ENCODE results near the gene OCA2. TPM values are rescaled to one million over a fixed set of nuclear protein-coding genes. Genes with fewer than 3 reads are reported as not detected.

OCA2 gene
- polyA plus RNA-seq, 4 donors = 2.7 to 9.8 (median 9.0) TPM

DNA sequence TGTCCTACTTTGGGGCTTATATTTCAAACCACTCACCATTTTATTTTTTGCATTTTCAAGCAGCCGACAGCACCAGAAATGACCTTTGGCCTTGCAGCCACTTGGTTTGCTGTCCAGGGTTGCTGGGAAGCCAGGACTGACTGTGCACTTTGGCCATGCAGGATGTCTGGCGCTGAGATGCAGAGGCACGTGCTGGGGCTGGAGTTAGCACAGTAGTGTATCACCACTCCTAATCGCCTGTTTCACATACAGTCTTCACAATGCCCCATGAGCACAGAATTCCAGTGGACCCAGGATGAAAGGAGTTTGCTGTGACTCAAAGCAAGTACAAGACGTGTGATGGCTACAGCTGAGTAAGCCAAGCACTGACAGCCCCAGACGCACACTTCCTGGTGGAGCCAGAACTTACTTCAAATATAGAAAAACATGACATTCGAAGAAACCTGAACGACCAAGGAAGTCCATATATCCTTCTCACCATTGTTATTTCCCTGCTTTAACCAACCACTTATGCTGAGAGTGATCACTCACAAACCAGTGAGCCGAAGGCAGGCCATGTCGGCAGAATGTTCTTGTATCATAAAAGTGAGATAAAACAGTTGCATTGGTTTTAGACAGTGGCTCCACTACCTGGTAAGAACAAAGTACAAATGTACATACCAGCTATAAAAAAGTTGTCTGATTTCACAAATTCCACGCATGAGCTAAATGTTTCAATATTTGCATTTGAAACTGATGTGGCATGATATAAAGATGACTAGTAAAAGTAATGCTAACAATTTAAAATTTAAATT lies 16.0 kb downstream of the OCA2 start:
- DNase-seq (ENCODE audit: low read depth in 4 of 4, low spot score in 3 of 4) = no peak

DNA sequence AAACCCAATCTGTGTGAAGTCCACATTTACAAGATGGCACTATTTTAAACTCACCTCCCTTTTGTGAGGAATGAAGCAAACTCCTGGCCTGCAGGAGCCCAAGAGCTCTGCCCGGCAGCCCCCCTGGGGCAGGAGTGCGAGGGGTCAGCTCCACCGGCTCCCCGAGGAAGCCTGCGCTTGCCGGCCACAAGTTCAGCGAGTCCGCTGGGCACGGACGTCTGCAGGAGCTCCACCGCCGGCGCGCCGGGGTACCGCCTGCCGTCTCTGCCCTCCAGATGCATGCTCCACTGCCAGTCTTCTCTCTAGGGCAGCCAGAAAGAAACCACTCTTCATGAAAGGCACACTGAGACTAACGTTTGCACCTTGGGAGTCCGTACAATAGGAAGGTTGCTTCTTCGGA lies 17.5 kb downstream of the OCA2 start:
- no peak for DNase-seq (ENCODE audit: low read depth in 4 of 4, low spot score in 3 of 4)

DNA sequence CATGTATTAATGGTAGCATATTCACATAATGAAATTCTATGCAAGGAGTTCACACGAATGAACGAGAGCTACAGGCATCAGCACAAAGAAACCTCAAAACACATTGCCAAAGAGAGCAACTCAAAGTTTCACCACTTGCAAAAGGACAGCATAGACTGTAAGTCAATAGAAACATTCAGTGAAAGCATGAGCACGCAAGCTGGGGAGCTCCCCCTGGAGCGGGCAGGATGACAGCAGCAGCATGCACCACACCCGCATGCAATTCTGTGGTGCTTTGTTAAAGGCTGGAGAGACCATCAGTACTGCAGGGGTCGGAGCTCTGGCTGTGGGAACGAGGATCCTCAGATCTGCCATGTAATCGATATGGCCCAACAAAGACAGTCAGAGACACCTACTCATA lies 18.7 kb downstream of the OCA2 start:
- no peak for DNase-seq (ENCODE audit: low read depth in 4 of 4, low spot score in 3 of 4)

DNA sequence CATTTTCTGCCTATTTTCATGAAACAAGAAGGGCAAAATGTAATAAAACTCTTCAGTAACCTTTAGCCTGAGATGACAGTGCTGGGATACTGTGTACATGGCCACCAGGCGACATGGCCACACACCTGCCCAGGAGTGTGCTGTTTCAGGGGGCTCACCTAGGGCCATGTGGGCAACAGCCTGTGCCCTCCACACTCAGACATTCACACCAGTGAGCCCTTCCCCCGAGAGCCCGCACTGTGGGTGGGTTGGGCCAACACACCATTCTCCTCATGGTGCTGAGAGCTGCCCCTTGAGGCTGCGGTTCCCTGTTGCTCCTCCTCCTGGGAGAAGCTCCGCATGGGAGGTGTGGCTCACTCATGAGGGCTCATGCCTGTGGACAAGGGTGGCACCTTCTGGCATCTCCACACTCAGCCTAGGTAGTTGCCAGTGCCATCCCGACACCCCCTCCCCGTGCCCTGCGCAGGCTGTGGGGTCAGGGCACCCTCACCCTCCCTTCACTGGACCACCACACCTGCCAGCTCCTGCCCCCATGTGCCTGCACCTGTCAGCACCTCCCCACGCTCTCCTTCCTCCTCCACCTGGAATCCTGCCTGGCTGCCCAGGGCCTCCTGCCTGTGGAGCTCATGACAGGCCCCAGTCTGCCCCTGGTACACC lies 19.7 kb downstream of the OCA2 start:
- no peak for DNase-seq (ENCODE audit: low read depth in 4 of 4, low spot score in 3 of 4)

DNA sequence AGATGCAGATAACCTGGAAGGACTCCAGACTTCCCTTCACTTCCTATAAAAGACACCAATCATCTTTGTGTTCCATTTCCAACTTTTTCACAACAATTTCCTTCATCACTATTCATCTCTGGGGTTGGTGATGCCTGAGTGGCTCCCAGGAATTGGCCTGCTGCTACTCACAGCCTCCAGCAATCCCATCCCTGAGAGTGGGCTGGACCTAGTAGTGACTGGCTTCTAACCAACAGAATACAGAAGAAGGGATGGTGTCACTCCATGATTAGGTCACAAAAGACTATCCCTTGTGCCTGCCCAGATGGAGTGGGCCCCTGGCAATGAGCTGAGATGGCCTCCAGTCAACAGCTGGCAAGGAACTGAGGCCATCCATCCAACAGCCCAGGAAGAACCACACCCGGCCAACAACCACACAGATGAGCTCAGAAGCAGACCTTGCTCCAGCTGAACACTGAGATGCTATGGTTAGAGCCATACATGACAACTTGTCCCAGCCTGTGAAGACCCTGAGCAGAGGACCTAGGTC lies 20.9 kb downstream of the OCA2 start:
- DNase-seq (ENCODE audit: low read depth in 4 of 4, low spot score in 3 of 4) = no peak

DNA sequence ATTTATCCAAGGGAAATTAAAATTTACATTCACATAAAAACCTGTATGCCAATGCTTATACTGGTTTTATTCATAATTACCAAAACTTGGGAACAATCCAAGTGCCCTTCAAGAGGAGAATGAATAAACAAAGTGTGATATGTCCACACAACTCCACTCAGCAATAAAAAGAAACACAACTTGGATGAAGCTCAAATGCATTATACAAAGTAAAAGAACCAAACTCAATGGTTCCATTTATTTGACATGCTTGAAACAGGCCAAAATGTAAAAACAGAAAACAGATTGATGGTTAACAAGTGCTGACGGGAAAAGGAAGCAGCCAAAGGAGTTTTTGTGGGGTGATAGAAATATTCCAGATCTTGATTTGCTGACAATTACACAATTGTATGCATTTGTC lies 23.5 kb downstream of the OCA2 start:
- DNase-seq (ENCODE audit: low read depth in 4 of 4, low spot score in 3 of 4) = no peak

DNA sequence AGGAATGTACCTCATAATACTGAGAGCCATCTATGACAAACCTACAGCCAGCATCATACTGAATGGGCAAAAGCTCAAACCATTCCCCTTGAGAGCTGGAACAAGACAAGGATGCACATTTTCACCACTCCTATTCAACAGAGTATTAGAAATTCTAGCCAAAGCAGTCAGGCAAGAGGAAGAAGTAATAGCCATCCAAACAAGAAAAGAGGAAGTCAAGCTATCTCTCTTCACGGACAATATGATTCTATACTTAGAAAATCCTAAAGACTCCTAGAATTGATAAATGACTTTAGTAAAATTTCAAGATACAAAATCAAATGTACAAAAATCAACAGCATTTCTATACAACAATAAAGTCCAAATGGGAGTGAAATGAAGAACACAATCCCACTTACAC lies 30.2 kb downstream of the OCA2 start:
- no peak for DNase-seq (ENCODE audit: low read depth in 4 of 4, low spot score in 3 of 4)

DNA sequence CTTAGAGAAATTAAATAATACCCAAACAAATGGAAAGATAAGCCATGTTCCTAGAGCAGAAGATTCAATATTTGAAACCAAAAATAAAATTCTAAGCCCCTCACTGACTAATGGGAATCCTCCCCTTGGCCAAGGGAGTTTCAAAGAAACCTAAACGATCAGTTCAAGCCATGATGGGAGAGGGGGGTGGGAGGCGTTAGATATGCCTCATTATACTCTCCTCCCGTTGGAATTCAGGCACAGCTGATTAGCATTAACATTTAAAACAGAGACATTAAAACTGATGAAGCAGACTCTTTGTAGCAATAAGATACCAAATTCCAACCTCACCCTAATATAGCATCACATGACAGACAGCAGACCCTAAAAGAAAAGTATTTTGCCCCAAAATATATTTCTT lies 32.9 kb downstream of the OCA2 start:
- no peak for DNase-seq (ENCODE audit: low read depth in 4 of 4, low spot score in 3 of 4)

DNA sequence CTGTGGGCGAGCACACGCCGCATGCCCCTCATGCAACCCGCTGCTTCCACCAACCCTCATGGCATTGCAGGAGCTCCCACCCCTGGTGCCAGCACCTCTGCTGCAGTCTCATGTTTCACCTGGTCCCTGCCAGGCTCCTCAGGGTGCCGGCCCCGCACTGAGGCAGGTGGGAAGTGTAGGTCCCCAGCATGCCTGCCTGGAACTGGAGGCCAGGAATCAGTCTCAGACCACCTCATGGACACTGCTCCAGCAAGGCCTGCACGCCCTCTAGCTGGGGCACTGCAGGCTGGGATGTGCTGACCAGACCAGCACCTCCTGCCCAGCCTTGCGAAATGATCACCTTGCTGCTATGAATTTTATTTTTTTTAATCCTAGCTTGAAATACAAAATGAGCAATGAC lies 39.1 kb downstream of the OCA2 start:
- DNase-seq (ENCODE audit: low read depth in 4 of 4, low spot score in 3 of 4) = no peak

DNA sequence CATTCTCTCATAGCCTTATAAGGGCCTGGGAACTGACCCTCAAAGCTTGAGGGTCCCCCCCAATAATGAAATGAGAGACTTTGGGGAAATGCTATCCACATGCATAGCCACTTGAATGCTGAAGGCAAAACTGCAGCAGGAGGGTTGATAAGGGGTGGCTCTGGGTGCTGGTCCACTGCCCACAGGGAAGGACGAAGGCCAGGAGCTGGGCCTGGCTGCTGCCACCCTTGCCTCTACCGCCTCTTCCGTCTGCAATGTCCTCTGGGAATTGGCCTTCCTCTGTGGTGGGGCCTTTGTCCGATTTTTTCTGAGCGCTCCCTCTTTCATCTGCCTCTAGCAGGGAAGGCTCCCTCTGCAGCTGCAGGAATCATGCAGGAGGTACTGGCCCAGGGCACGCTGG lies 41.0 kb downstream of the OCA2 start:
- no peak for DNase-seq (ENCODE audit: low read depth in 4 of 4, low spot score in 3 of 4)

DNA sequence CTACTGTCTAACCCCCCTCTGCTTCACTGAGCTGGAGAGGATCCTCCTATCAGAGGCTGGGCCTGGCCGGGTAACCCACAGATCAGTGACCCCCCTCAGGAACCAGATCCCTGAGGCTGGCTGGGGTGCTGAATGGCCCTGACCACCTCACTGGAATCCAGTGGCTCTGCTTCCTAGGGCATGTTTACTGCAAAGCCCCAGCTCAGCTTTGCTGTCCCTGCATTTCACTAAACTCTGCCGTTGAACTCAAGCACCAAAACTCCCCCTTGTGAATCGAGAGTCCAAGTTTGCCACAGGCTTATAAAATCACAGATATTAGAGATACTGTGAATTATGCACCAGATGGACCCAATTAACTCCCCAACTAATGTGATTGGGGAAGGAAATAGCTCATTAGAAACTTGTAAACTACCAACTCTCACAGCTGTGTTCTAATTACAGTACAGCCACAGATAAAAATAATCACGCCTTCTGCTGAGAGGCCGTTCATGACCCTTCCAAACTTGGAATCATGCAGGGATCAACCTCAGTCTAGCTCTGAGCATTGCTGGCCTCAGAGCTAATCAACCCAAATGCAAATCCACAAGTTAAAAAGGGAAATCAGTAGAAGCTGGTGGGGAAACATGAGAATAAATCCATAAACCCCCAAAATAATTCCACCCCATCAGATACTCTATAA lies 47.0 kb downstream of the OCA2 start:
- no peak for DNase-seq (ENCODE audit: low read depth in 4 of 4, low spot score in 3 of 4)

DNA sequence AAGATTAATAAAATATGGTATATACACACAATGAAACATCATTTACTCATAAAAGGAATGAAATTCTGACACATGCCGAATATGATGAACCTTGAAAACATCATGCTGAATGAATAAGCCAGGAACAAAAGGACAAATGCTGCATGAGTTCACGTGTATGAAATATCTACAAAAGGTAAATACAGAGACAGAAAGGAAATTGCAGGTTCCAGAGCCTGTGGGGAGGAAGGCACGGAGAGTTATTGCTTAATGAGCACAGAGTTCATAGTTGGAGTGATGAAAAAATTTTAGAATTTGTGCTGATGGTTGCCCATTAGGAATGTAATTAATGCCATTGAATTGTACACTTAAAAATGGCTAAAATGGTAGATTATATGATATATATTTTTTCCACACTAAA lies 49.5 kb downstream of the OCA2 start:
- no peak for DNase-seq (ENCODE audit: low read depth in 4 of 4, low spot score in 3 of 4)

DNA sequence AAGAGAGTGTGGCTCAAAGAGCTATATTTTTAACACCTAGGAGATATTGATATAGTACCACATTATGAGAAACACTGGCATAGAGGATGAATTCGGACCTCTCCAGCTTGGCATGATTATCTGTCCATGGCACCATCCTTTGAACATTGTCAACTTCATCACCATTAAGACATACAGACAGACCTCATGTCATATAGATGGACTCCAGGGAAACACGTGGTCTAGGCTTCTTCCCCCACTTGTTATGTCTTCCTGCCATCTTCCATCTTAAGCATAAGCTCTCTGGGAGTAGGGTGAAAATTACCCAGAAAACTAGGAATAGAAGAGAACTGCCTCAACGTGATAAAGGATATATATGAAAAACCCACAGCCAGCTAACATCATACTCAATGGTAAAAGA lies 51.8 kb downstream of the OCA2 start:
- no peak for DNase-seq (ENCODE audit: low read depth in 4 of 4, low spot score in 3 of 4)

DNA sequence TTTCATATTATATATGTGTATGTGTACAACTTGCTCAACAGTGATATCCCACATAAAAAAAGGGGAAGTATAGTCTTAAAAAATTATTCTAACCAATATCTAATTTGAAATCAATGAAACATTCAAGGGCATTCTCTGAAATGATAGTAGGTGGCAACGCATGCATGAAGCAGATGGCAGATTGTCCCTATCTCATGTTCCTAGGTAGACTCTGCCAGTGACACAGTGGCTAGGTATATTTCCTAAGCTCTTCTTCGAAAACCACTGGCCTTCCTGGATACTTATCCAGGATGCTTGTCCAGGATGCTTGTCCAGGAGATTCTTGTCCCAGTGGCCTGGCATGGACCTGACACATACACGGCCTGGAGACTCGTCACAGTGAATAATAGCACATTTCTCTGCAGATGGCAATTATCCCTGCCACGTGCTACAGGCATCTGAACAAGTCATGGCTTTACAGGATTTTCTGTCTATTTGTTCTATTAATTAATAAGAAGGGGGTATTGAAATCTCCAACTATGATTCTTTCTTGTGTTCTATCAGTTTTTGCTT lies 54.9 kb downstream of the OCA2 start:
- DNase-seq (ENCODE audit: low read depth in 4 of 4, low spot score in 3 of 4) = no peak

DNA sequence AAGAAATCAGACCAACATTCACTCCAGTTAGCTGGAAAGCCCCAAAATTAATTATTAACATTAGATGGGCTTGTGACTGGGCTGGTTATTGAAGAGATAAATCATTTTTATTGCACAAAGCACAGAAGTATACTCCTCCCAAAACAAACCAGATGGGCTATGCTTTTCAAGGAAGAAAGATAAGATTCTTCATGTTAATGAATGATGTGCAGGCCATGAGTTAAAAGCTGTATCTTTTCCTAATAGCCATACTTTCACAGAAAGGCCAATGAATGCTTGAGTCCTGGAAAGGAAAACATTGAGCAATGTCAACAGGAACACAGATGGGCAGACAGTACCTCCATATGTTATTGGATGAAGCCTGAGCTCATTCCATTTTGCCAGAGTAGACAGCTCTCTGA lies 55.4 kb downstream of the OCA2 start:
- peak in 3 of 4 donors; percentile 18 to 36 (median 29) for DNase-seq (ENCODE audit: low read depth in 4 of 4, low spot score in 3 of 4)

DNA sequence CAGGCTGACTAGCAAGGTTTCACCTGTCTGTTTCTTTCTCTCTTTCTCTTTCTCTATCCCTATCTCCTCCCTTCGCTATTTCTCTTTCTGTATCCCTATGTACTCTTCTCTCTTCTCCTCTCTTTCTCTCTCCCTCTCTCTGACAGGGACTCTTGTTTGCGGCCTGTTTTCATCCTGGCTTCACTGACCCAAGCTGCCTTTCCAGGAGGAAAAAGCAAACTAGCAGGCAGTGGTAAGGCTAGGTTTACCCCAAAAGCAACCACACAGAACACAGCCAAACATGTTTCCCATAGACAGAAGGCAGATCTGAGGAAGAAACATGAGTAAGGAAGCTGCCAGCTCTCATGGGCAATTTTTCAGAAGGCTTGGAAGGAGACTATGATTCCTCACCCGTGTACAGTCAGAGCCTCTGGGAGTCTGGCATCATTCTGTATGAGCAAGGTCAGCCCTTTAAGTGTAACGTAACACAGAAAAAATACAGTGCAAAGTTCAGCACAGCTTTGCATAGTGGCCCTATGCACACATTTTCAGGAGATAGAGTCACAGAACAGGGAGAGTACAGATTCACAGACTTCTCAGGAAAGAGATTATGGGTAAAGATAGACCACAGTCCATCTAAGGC lies 61.0 kb downstream of the OCA2 start:
- DNase-seq (ENCODE audit: low read depth in 4 of 4, low spot score in 3 of 4) = no peak

DNA sequence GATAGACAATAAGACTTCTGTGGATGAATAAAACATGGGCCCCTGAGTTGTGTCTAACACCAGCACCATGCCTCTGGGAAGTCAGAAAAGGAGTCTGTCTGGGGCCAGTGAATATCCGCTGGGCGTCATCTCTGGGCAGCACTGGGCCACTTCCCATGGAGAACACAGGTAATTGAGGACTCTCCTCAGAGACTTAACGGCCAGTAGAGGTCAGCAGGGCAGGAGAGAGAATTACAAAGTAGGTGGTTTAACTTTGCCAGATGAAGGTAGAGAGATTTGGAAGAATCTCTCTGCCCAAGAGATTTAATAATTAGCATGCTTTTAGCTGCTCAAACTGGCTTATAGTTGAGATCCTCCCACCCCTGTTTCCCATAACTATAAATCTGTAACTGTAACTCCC lies 65.7 kb downstream of the OCA2 start:
- no peak for DNase-seq (ENCODE audit: low read depth in 4 of 4, low spot score in 3 of 4)

DNA sequence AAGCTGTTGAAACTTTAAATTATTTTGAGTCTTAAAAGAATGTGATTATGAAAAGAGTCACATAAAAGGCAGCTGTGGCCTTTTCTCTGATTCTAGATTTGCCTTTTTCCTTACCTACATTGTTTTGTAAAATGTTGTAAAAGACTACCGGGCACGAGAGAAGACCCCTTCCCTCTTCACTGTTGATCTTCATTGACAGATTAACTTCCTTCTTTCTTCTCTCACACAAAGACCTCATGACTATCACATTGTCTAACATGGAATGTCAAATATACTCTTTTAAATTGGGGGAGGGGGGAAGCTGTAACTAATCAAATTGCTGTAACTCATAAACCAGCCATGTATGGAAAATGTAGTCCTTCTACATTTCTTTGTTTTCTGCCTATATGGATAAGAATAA lies 68.3 kb downstream of the OCA2 start:
- DNase-seq (ENCODE audit: low read depth in 4 of 4, low spot score in 3 of 4) = no peak

DNA sequence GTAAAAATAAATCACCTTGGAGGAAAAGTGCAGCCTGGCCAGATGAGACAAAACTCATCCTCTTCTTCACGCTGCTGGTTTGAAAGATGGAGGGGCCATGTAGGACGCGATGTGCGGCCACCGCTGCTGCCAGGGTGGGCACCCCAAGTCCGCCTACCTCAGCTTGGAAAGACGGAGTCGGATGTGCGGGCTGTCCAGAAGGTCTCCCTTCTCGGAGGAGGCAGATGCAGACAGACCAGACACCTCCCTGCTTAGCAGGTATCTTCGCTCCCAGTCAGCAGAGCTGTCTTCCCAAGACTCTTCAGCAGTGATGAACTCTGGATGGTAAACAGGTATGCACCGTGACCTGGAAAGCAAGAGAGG lies 71.4 kb downstream of the OCA2 start:
- no peak for DNase-seq (ENCODE audit: low read depth in 4 of 4, low spot score in 3 of 4)

DNA sequence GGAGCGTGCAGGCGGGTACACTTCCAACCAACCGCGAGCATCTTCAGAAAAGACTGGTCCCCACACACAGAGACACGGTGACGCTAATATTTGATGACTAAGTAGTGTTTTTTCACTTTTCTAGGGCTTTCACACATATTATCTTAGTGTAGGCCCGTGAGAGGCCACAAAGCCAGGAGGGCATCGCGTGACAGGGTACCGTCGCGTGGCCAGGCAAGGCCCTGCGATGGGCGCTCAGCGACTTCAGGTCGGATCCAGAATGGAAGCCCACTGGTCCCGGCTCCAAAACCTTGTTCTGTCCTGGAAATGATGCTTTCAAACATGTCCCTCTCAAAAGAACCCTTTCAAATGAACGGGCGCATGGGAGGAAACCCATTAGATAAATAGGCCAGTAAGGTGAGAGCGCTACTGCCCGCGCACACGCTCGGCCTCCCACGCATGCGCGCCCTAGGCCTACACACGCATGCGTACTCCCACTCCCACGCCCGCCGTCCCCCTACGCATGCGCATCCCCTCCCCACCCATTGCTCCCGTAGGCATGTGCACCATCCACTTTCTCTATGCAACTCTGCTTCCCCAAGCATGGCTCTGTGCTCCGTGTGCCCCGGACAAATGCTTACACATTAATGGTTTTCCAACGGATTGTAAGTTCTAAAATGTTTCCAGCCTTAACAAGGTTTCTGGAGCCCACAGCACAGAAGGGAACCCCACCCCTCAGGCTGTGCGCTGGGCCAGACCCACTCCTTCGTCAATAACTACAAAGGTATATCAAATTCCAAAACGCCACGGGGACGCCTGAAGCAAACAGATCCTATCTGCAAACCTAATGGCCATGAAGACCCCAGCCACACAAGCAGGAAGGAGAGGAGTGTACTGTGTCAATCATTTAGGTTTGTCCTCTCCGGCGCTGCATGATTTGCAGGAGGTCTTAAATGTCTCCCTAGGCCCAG lies 72.1 kb downstream of the OCA2 start:
- no peak for DNase-seq (ENCODE audit: low read depth in 4 of 4, low spot score in 3 of 4)

Measured in left renal pelvis (tissue), 4 donors.